Measurements from ENCODE around the gene EVI5.

EVI5 gene

GRCh38 chr1:92481971-92482664 is 302.8 kb downstream of the EVI5 start:
- Histone ChIP-seq H3K4me3 (ENCODE audit: insufficient read length, low read depth) (peak overlapping the region; percentile 12), H3K36me3 (ENCODE audit: insufficient read depth, insufficient read length, low read length) (no peaks in the 10 kb centered on the region), H3K4me1 (ENCODE audit: insufficient read depth, insufficient read length) (peaks cover 32% of the 10 kb centered on the region), H3K9ac (ENCODE audit: insufficient read length, low read depth) (peak overlapping the region; percentile 53), H3K9me3 (ENCODE audit: insufficient read depth, low read length) (no peaks in the 10 kb centered on the region), H3K27me3 (ENCODE audit: insufficient read depth, insufficient read length) (peaks cover 100% of the 10 kb centered on the region)
- no peak for DNase-seq (ENCODE audit: low read depth, low spot score)
- TF ChIP-seq ZNF274 (IDR thresholded peaks at IDR 0.05; ENCODE audit: low read depth, low read length) (no peak), SUZ12 (IDR thresholded peaks at IDR 0.05; ENCODE audit: extremely low read depth, insufficient read depth, insufficient read length) (no peak), YY1 (IDR thresholded peaks at IDR 0.05; ENCODE audit: insufficient read depth, insufficient read length) (no peak)

DNA sequence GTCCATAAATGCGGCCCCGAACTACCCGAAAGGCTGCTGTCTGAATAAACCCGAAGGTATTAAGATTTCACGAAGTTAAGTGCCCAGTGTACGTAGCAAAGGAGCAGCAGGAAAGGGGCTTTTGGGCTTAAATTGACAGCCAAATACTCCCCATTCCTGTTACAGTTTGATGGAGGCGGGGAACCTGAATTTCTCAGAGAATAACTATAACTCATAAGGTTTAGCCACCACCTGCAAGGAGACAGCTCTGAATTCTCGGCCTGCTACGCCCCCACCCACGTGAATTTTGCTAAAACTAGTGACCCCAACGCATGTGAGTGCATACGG is 303.3 kb downstream of the EVI5 start:
- Histone ChIP-seq H3K27me3 (ENCODE audit: insufficient read depth, insufficient read length) (peaks cover 100% of the 10 kb centered on the region), H3K36me3 (ENCODE audit: insufficient read depth, insufficient read length, low read length) (no peaks in the 10 kb centered on the region), H3K4me1 (ENCODE audit: insufficient read depth, insufficient read length) (peaks cover 32% of the 10 kb centered on the region), H3K4me3 (ENCODE audit: insufficient read length, low read depth) (peak overlapping the region; percentile 44), H3K9me3 (ENCODE audit: insufficient read depth, low read length) (no peaks in the 10 kb centered on the region), H3K9ac (ENCODE audit: insufficient read length, low read depth) (no peak overlapping the region)
- TF ChIP-seq YY1 (IDR thresholded peaks at IDR 0.05; ENCODE audit: insufficient read depth, insufficient read length) (no peak), SUZ12 (IDR thresholded peaks at IDR 0.05; ENCODE audit: extremely low read depth, insufficient read depth, insufficient read length) (no peak), ZNF274 (IDR thresholded peaks at IDR 0.05; ENCODE audit: low read depth, low read length) (no peak)
- no peak for DNase-seq (ENCODE audit: low read depth, low spot score)

DNA sequence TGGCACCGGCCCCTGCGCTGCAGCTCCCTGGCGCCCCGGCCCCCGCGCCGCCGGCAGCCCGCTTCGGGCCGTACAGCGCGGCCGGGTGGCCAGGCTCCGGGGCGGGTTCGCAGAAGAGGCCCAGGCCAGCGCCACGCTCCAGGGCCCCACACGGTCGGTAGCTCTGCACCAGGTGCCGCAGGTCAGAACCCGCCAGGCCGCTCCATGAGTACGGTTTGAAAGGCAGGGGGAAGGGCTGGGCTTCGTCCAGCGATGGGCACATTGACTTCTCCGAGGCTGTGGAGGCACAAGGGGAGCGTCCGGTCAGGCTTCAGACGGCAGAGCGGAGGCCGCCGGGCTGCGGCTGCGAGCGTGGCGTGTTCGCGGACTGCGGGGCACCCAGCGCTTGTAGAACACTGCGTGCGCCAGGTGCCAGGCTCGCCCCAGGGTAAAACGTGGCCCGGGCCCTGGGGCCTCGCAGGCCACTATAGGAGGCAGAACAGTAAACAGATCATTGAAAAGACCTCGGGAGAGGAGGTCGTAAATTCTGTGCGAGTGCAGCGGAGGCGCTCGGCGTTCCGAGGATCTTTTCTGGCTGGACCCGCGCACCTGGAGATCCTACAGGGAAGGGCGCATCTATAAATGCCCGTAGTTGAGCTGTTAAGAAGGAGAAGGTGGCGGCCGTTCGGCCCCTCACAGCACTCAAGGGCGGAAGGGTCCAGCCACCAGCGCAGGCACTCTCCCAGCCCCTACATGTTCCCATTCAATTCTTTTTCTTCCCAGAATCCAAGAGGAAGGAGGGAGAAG is 303.9 kb downstream of the EVI5 start:
- Histone ChIP-seq H3K4me3 (ENCODE audit: insufficient read length, low read depth) (peak overlapping the region; percentile 44), H3K36me3 (ENCODE audit: insufficient read depth, insufficient read length, low read length) (no peaks in the 10 kb centered on the region), H3K9ac (ENCODE audit: insufficient read length, low read depth) (peak overlapping the region; percentile 51), H3K4me1 (ENCODE audit: insufficient read depth, insufficient read length) (peaks cover 33% of the 10 kb centered on the region), H3K9me3 (ENCODE audit: insufficient read depth, low read length) (no peaks in the 10 kb centered on the region), H3K27me3 (ENCODE audit: insufficient read depth, insufficient read length) (peaks cover 100% of the 10 kb centered on the region)
- TF ChIP-seq SUZ12 (IDR thresholded peaks at IDR 0.05; ENCODE audit: extremely low read depth, insufficient read depth, insufficient read length) (peak; percentile 54), ZNF274 (IDR thresholded peaks at IDR 0.05; ENCODE audit: low read depth, low read length) (no peak)
- no peak for DNase-seq (ENCODE audit: low read depth, low spot score)

DNA sequence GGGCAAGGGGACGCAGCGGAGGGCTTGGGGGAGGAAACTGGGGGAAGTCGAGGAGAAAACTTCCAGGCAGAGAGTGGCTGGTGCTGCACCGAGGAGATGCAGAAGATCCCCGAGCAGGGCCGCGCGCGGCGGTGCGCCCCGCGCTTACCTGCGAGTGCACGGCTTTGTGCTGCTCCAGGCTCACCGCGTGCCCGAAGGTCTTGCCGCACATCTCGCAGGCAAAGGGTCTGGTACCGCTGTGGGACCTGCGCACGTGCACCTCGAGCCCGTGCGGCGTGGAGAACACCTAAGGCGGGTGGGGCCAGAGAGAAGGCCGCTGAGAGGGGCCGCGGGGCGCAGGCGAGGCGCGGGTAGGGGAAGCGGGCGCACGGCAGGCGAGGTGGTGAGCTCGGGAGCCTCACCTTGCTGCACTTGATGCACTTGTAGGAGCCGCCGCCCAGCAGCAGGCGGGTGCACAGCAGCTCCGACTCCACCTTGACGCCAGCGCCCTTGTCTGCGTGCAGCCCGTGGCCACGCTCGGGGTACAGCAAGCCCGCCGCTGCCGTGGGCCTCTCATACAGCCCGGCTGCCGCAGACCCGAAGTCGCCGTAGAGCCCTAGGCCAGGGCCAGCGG is 304.6 kb downstream of the EVI5 start:
- peaks cover 100% of the 10 kb centered on the region for H3K27me3 ChIP-seq (ENCODE audit: insufficient read depth, insufficient read length)
- no peak for DNase-seq (ENCODE audit: low read depth, low spot score)
- no peaks in the 10 kb centered on the region for H3K9me3 ChIP-seq (ENCODE audit: insufficient read depth, low read length)
- peak overlapping the region; percentile 44 for H3K4me3 ChIP-seq (ENCODE audit: insufficient read length, low read depth)
- TF ChIP-seq YY1 (IDR thresholded peaks at IDR 0.05; ENCODE audit: insufficient read depth, insufficient read length) (no peak), SUZ12 (IDR thresholded peaks at IDR 0.05; ENCODE audit: extremely low read depth, insufficient read depth, insufficient read length) (peak; percentile 97), ZNF274 (IDR thresholded peaks at IDR 0.05; ENCODE audit: low read depth, low read length) (no peak)
- H3K4me1 ChIP-seq (ENCODE audit: insufficient read depth, insufficient read length) = peaks cover 36% of the 10 kb centered on the region
- H3K9ac ChIP-seq (ENCODE audit: insufficient read length, low read depth) = peak overlapping the region; percentile 51
- no peaks in the 10 kb centered on the region for H3K36me3 ChIP-seq (ENCODE audit: insufficient read depth, insufficient read length, low read length)

DNA sequence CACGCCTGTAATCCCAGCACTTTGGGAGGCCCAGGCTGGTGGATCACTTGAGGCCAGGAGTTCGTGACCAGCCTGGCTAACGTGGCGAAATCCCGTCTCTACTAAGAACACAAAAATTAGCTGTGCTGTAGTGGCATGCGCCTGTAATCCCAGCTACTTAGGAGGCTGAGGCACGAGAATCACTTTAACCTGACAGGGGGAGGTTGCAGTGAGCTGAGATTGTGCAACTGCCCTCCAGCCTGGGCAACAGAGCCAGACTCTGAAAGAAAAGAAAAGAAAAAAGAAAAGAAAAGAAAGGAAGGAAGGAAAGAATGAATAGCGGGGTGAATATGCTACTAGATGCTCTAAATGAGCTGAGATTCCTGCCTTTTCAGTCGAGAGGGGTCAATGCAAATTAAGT is 305.3 kb downstream of the EVI5 start:
- TF ChIP-seq SUZ12 (IDR thresholded peaks at IDR 0.05; ENCODE audit: extremely low read depth, insufficient read depth, insufficient read length) (no peak), ZNF274 (IDR thresholded peaks at IDR 0.05; ENCODE audit: low read depth, low read length) (no peak), YY1 (IDR thresholded peaks at IDR 0.05; ENCODE audit: insufficient read depth, insufficient read length) (no peak)
- no peak overlapping the region for H3K4me3 ChIP-seq (ENCODE audit: insufficient read length, low read depth)
- no peak overlapping the region for H3K9ac ChIP-seq (ENCODE audit: insufficient read length, low read depth)
- no peak for DNase-seq (ENCODE audit: low read depth, low spot score)
- no peaks in the 10 kb centered on the region for H3K9me3 ChIP-seq (ENCODE audit: insufficient read depth, low read length)
- peaks cover 98% of the 10 kb centered on the region for H3K27me3 ChIP-seq (ENCODE audit: insufficient read depth, insufficient read length)
- peaks cover 32% of the 10 kb centered on the region for H3K4me1 ChIP-seq (ENCODE audit: insufficient read depth, insufficient read length)
- H3K36me3 ChIP-seq (ENCODE audit: insufficient read depth, insufficient read length, low read length) = no peaks in the 10 kb centered on the region

GRCh38 chr1:92478393-92478792 is 306.5 kb downstream of the EVI5 start:
- Histone ChIP-seq H3K9ac (ENCODE audit: insufficient read length, low read depth) (no peak overlapping the region), H3K4me1 (ENCODE audit: insufficient read depth, insufficient read length) (peaks cover 26% of the 10 kb centered on the region), H3K4me3 (ENCODE audit: insufficient read length, low read depth) (no peak overlapping the region), H3K9me3 (ENCODE audit: insufficient read depth, low read length) (no peaks in the 10 kb centered on the region), H3K36me3 (ENCODE audit: insufficient read depth, insufficient read length, low read length) (no peaks in the 10 kb centered on the region), H3K27me3 (ENCODE audit: insufficient read depth, insufficient read length) (peaks cover 94% of the 10 kb centered on the region)
- TF ChIP-seq YY1 (IDR thresholded peaks at IDR 0.05; ENCODE audit: insufficient read depth, insufficient read length) (no peak), SUZ12 (IDR thresholded peaks at IDR 0.05; ENCODE audit: extremely low read depth, insufficient read depth, insufficient read length) (no peak)
- no peak for DNase-seq (ENCODE audit: low read depth, low spot score)

DNA sequence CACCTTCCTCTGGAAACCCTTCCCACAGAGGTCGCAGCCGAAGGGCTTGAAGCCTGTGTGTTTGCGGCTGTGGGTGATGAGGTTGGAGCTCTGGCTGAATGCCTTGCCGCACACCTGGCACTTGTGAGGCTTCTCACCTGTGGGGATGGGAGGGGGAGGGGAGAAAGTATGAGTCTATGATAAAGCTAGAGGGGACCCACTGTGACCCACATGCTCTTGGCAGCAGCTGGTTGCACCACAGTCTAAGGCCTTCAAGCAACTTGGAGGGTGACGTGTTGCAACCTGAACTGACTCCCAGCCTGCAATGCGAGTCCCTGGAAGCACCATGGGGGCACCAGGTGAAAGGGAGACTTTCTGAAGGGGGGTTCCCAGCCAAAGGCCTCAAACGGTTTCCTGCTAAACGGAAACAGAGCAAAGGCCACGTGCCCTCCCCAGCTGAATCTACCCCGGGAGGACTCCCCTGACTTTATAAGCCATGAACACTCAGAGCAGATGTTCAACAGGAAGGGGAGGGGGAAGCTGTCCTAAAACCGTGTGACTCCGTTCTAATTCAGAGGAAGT is 308.8 kb downstream of the EVI5 start:
- H3K4me1 ChIP-seq (ENCODE audit: insufficient read depth, insufficient read length) = peaks cover 13% of the 10 kb centered on the region
- no peaks in the 10 kb centered on the region for H3K9me3 ChIP-seq (ENCODE audit: insufficient read depth, low read length)
- no peak for DNase-seq (ENCODE audit: low read depth, low spot score)
- TF ChIP-seq SUZ12 (IDR thresholded peaks at IDR 0.05; ENCODE audit: extremely low read depth, insufficient read depth, insufficient read length) (no peak), ZNF274 (IDR thresholded peaks at IDR 0.05; ENCODE audit: low read depth, low read length) (no peak), YY1 (IDR thresholded peaks at IDR 0.05; ENCODE audit: insufficient read depth, insufficient read length) (no peak)
- H3K27me3 ChIP-seq (ENCODE audit: insufficient read depth, insufficient read length) = peaks cover 75% of the 10 kb centered on the region
- H3K36me3 ChIP-seq (ENCODE audit: insufficient read depth, insufficient read length, low read length) = no peaks in the 10 kb centered on the region
- H3K9ac ChIP-seq (ENCODE audit: insufficient read length, low read depth) = no peak overlapping the region
- H3K4me3 ChIP-seq (ENCODE audit: insufficient read length, low read depth) = no peak overlapping the region
